Hepatocyte (in vitro differentiated cells): Measurements from ENCODE around the gene DLK2.

Experiments
- EZH2 ChIP-seq: fragments of 200-600 bp; sonication (generic); IDR thresholded peaks from 2 replicates; pipeline ENCODE4 v1.6.1; 2016; ENCODE audit warnings: antibody characterized with exemption, mild to moderate bottlenecking, borderline replicate concordance
- EZH2phosphoT487 ChIP-seq: fragments of 200-600 bp; sonication (generic); IDR thresholded peaks from one replicate; pipeline ENCODE4 v1.6.1; 2018; ENCODE audit warnings: antibody characterized with exemption, mild to moderate bottlenecking, low read depth, moderate library complexity; ENCODE audit not compliant: unreplicated experiment, severe bottlenecking

DNA sequence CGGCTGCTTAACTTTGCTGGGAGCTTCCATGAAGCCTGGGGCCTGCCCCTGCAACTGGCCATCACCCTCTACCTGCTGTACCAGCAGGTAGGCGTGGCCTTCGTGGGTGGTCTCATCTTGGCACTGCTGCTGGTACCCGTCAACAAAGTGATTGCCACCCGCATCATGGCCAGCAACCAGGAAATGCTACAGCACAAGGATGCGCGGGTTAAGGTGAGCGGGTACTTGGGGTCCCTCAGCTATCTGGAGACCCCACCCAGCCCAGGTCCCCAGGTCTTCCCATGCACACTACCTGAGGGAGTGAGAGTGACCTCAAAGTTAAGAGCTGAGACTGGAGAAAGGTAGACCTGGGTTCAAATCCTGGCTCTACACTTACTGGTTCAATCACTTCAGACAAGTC, 22.2 kb downstream of the DLK2 start:
- no peak for TF ChIP-seq EZH2phosphoT487
- no peak for TF ChIP-seq EZH2
